Measurements from ENCODE around the gene HEATR5A. TPM values are rescaled to one million over a fixed set of nuclear protein-coding genes. Genes with fewer than 3 reads are reported as not detected.

The HEATR5A gene
- total RNA-seq, 4 donors from 2014 or later: 14.2 to 26.6 (median 17.0) TPM

DNA sequence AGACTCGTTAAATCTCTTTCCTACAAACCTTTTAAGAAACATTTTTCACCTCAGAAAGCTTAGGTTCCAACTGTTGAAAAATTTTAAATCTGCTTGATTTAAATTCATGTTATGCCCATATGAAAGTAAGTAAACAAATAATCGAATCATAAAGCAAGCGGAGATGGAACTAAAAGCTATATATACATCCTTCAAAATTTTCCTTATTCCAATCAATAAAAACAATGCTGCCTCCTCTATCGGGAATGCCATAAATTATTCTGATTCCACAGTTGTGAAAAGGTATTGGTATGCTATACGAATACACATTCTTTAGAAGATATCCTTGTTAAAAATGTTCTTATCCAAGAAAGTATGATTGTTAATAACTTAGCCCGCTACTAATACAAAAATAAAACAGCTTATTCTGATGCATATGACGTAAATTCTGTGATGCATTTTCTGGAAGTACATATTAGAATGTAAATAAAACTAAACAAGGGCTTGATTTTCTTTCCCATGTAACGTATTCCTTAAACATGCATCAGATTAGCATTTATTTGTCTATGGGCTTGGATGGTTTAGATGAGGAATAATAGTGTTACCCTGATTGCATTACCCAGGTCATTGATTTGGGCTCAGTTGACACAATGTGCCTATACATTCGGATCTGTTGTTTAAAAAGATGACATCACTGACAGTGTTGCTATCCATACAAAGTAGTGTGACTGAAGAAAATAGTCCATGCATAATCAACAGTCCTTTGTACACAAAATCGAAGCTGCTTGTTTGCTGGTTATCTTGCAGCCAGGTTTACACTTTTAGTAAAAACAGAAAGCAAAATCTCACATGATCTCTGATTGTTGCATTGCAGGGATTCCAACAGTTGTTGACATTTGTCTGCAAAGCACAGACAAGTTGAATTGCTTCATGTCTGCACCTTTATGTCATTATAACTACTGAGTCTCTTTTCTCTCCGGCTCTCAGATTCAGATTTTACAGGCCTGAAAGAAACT is 37.6 kb upstream of the HEATR5A start:
- DNase-seq: no peak
- intact Hi-C loops (cut with DNase I): no loop called here
- peaks cover 6 to 52% (median 13%) of the 10 kb centered on the region in 3 donors for H3K4me1 ChIP-seq
- peaks cover 0 to 2% (median 0%) of the 10 kb centered on the region in 3 donors for H3K36me3 ChIP-seq
- H3K27me3 ChIP-seq: no peaks in the 10 kb centered on the region
- no peaks in the 10 kb centered on the region for H3K9me3 ChIP-seq
- WGBS, 2 donors: 34 to 47% methylated on average over 11 of the region's 11 CpGs
- TF ChIP-seq, protein P1, sequence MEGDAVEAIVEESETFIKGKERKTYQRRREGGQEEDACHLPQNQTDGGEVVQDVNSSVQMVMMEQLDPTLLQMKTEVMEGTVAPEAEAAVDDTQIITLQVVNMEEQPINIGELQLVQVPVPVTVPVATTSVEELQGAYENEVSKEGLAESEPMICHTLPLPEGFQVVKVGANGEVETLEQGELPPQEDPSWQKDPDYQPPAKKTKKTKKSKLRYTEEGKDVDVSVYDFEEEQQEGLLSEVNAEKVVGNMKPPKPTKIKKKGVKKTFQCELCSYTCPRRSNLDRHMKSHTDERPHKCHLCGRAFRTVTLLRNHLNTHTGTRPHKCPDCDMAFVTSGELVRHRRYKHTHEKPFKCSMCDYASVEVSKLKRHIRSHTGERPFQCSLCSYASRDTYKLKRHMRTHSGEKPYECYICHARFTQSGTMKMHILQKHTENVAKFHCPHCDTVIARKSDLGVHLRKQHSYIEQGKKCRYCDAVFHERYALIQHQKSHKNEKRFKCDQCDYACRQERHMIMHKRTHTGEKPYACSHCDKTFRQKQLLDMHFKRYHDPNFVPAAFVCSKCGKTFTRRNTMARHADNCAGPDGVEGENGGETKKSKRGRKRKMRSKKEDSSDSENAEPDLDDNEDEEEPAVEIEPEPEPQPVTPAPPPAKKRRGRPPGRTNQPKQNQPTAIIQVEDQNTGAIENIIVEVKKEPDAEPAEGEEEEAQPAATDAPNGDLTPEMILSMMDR (IDR thresholded peaks at IDR 0.05): no peak
- no peak for TF ChIP-seq POLR2A (IDR thresholded peaks at IDR 0.05)
- H3K27ac ChIP-seq: peak overlapping the region; percentile 92 to 94 (median 94)
- peak overlapping the region; percentile 72 to 91 (median 82) for H3K4me3 ChIP-seq

DNA sequence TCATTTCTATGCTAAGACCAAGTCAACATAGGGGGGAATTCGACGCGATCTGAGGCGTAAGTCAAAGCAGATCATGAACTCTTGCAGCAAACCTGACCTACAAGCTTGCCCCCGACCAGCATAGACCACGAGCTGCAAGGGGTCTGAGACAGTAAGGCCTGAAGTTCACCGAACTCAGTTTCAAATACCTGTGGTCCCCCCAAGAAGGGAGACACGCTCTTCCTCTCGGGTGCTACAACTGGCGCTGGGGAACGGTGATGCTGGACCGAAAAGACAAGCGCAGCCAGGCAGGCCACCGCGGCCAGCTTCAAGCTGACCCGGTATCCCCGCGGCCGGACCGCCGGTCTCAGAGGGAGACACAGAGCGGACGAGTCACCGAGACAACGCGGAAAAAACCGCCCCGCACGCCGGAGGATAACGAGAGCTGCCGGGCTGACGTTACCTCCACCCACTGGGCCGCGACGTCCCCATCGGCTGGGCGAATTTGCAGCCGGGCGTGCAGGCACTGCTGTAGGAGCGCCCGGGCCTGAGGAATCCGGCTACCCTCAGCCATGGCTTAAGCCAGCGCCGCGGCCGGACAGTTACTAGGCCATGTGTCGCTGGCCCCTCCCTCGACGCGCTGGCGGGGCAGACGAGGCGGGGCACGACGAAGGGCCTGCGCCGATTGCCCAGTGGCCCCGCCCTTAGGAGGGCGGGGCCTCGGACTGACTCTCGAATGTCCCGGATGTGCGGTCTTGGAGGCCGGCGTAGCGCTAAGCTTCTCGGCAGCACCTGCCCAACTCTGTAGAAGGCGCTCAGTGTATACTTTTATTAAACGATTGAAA is 36.7 kb upstream of the HEATR5A start, which contains the start of gene DTD2:
TSS of gene DTD2 (minus strand) at position 666 of the 824 bp plus-strand sequence. CDS start at position 553, 113 bp downstream.
- WGBS, 2 donors: 0 to 1% methylated on average over 34 to 36 of the region's 70 CpGs
- intact Hi-C loops (cut with DNase I): no loop called here
- TF ChIP-seq, protein P1 (IDR thresholded peaks at IDR 0.05): no peak
- peak in 2 of 4 donors; percentile 59 to 80 for TF ChIP-seq POLR2A (IDR thresholded peaks at IDR 0.05)
- H3K36me3 ChIP-seq: peaks cover 0 to 11% (median 1%) of the 10 kb centered on the region in 3 donors
- H3K4me1 ChIP-seq: peaks cover 6 to 43% (median 12%) of the 10 kb centered on the region in 3 donors
- DNase-seq: peak; percentile 56
- H3K9me3 ChIP-seq: no peaks in the 10 kb centered on the region
- H3K4me3 ChIP-seq: peak within 1 kb of the TSS; percentile 72 to 91 (median 82)
- no peaks in the 10 kb centered on the region for H3K27me3 ChIP-seq
- peak within 1 kb of the TSS; percentile 92 to 94 (median 94) for H3K27ac ChIP-seq

DNA sequence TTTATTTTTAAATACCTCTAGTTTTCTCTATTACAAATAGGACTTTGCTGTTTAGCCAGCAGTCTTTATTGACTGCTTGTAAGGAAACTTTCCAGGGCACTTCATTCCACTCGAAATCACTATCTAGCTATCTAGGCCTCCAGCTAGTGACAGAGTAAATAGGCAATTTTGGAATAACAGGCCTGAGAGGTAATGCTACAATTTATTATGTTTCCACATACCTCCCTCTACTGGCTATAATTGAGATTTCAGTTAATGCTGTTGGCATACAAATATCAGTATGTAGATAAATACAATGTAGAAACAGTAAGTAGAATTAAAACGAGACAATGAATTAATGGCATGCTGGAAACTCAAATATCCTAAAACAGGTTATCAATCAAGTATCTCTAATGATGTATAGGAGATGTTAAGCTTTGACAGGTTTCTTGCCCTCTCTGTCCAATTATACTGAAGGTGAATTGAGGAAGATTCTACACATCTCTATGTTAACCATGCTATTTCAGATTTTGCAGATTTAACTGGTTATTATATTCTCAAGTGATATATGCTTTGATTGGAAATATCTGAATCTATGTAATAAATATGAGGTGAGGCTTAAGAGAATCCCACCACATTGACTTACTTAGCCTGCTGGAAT is 29.7 kb upstream of the HEATR5A start:
- H3K27me3 ChIP-seq: no peaks in the 10 kb centered on the region
- no peak for DNase-seq
- H3K9me3 ChIP-seq: no peaks in the 10 kb centered on the region
- 30 to 32% methylated on average over 2 of the region's 2 CpGs for WGBS, 2 donors
- no peak for TF ChIP-seq POLR2A (IDR thresholded peaks at IDR 0.05)
- TF ChIP-seq, protein P1 (IDR thresholded peaks at IDR 0.05): peak in 5 of 6 experiments; percentile 24 to 64 (median 51)
- peaks cover 0 to 69% (median 3%) of the 10 kb centered on the region in 3 donors for H3K36me3 ChIP-seq
- no peak overlapping the region for H3K4me3 ChIP-seq
- no peak overlapping the region for H3K27ac ChIP-seq
- intact Hi-C loops (cut with DNase I): no loop called here
- H3K4me1 ChIP-seq: peaks cover 0 to 18% (median 0%) of the 10 kb centered on the region in 3 donors

DNA sequence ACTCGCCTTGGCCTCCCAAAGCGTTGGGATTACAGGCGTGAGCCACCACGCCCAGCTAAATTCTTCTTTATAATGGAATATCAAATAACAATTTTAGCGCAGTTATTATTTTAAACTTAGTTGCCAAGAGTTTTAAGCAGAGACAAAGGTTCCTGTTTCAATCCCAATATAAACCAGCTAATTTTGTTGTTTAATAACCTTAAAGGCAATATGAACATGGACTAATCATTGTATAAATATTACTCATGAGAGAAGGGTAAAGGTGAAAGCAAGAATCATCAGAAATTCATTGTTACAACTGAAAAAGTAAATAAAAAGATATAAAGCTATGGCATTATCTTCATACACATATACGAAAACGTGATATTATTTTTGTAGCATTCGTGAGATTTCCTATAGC is 28.8 kb upstream of the HEATR5A start:
- no peaks in the 10 kb centered on the region for H3K27me3 ChIP-seq
- DNase-seq: no peak
- peaks cover 0 to 8% (median 0%) of the 10 kb centered on the region in 3 donors for H3K4me1 ChIP-seq
- intact Hi-C loops (cut with DNase I): no loop called here
- no peaks in the 10 kb centered on the region for H3K9me3 ChIP-seq
- no peak overlapping the region for H3K4me3 ChIP-seq
- no peak for TF ChIP-seq POLR2A (IDR thresholded peaks at IDR 0.05)
- TF ChIP-seq, protein P1 (IDR thresholded peaks at IDR 0.05): no peak
- 81 to 84% methylated on average over 8 of the region's 8 CpGs for WGBS, 2 donors
- peaks cover 0 to 70% (median 3%) of the 10 kb centered on the region in 3 donors for H3K36me3 ChIP-seq
- H3K27ac ChIP-seq: no peak overlapping the region

All from esophagus squamous epithelium (tissue), 5 donors.